Activated T-cell treated with anti-CD3 and anti-CD28 coated beads, Interleukin-2, amount 50 U/mL, for 48 hours (primary cell): ENCODE data around the gene OR2V2.

Experiments
- DNase-seq, 2 experiments: peaks; one replicate each; pipeline ENCODE4 v3.0.0-alpha.2; 2020

Gene OR2V2

GRCh38 chr5:181149806-181150733 is 2.7 kb downstream of the OR2V2 start:
- DNase-seq, result no peak

- no peak for DNase-seq
Measured at GRCh38 chr5:181151146-181151545, 3.8 kb downstream of the OR2V2 start.

- no peak for DNase-seq
Measured at GRCh38 chr5:181152406-181152805, 5.0 kb downstream of the OR2V2 start.

- no peak for DNase-seq
Measured at GRCh38 chr5:181153814-181154213, 6.4 kb downstream of the OR2V2 start.

GRCh38 chr5:181156758-181157157 is 9.4 kb downstream of the OR2V2 start:
- DNase-seq, result no peak

GRCh38 chr5:181158869-181159268 is 11.5 kb downstream of the OR2V2 start:
- DNase-seq, result no peak

GRCh38 chr5:181159286-181160151 is 12.1 kb downstream of the OR2V2 start:
- DNase-seq, result peak; percentile 96 to 99

GRCh38 chr5:181160152-181160754 is 12.9 kb downstream of the OR2V2 start:
- peak; percentile 81 to 85 for DNase-seq

- DNase-seq, result peak; percentile 79 to 82
Measured at GRCh38 chr5:181160755-181161533, 13.6 kb downstream of the OR2V2 start.

- no peak for DNase-seq
Measured at GRCh38 chr5:181161534-181162175, 14.3 kb downstream of the OR2V2 start.

- no peak for DNase-seq
Measured at GRCh38 chr5:181163487-181164075, 16.2 kb downstream of the OR2V2 start.

- DNase-seq, result peak; percentile 56 to 70
Measured at GRCh38 chr5:181164076-181164952, 16.9 kb downstream of the OR2V2 start.

GRCh38 chr5:181166812-181167733 is 19.7 kb downstream of the OR2V2 start:
- no peak for DNase-seq

GRCh38 chr5:181167814-181168488 is 20.6 kb downstream of the OR2V2 start:
- peak; percentile 49 to 58 for DNase-seq

- no peak for DNase-seq
Measured at GRCh38 chr5:181168595-181169118, 21.3 kb downstream of the OR2V2 start.

GRCh38 chr5:181169459-181170236 is 22.3 kb downstream of the OR2V2 start:
- peak; percentile 94 to 98 for DNase-seq

- no peak for DNase-seq
Measured at GRCh38 chr5:181170237-181170825, 22.9 kb downstream of the OR2V2 start.
